Measurements from ENCODE around the gene ZDHHC11B. TPM values are rescaled to one million over a fixed set of nuclear protein-coding genes. Genes with fewer than 3 reads are reported as not detected.
"Not testable (repeated sequence)": the region's sequence is repeated elsewhere in the genome, so short reads cannot be mapped to it uniquely, and the experiment has no call there.

Gene ZDHHC11B
- total and polyA plus RNA-seq, 2 of the 13 experiments (the other 11 are each of a cell fraction or from before 2014, with no cell fraction given) = 0.11 to 0.12 TPM

- FAIRE-seq = not testable (repeated sequence)
Measured at GRCh38 chr5:727087-727486, 57.4 kb downstream of the ZDHHC11B start.

DNA sequence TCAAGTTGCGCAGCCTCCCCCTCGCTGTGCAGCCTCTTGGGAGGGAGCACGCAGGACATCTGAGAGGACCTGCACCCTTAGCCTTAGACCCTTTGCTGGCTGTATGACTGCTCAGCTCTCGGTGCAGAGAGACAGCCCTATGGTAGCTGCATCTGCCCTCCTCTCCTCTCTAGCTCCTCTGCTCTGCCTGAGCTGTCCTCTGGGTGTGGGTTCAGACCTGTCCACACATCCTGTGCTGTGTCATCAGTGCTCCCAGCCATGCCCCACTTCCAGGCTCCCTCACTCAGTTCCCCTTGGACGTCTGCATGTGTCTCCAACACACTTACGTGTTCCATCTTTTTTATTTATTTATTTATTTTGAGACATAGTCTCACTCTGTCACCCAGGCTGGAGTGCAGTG is 60.7 kb downstream of the ZDHHC11B start:
- H3K36me3 ChIP-seq (replicated peaks in 1 of 2; ENCODE audit: control insufficient read depth in 1 of 2, insufficient read depth in 2 of 2, low read length in 2 of 2); H3K4me2 ChIP-seq (ENCODE audit: low read depth, low read length); DNase-seq (ENCODE audit: low spot score); in situ Hi-C loops (cut with HindIII; ENCODE audit: extremely low pct_ligation_motif_present, low pct_unique_long_range_greater_than_20kb); H3K4me1 ChIP-seq (ENCODE audit: insufficient read depth, low read length); H2AFZ ChIP-seq (ENCODE audit: low read length); CTCF ChIA-PET (ENCODE audit: low intra/inter-chr PET ratio, low total read pairs); H3K79me2 ChIP-seq (ENCODE audit: insufficient read depth, low read length); H3K27me3 ChIP-seq (ENCODE audit: control insufficient read depth in 1 of 2, insufficient read depth in 2 of 2, low read length in 2 of 2); H3K4me3 ChIP-seq (replicated peaks in 1 of 3; ENCODE audit: insufficient read depth in 1 of 3, low read depth in 2 of 3, low read length in 3 of 3); FAIRE-seq; POLR2A ChIA-PET; BruUV-seq (replicated peaks); intact Hi-C loops (cut with micrococcal nuclease; ENCODE audit: unreplicated experiment); H3K9ac ChIP-seq (ENCODE audit: insufficient read depth, low read depth, low read length); H3K9me3 ChIP-seq (ENCODE audit: low read length); H4K20me1 ChIP-seq (ENCODE audit: insufficient read depth, low read length); H3K27ac ChIP-seq (ENCODE audit: extremely low read length, insufficient read depth, low read length): not testable (repeated sequence)
- peak; percentile 45; the same call in 2 of the 3 replicates for ATAC-seq
- 44% methylated on average over 2 of the region's 6 CpGs for WGBS (ENCODE audit: low lambda C conversion rate)

More at GRCh38 chr5:727087-727486, 57.4 kb downstream of the ZDHHC11B start:
- H3K4me1 ChIP-seq (ENCODE audit: insufficient read depth, low read length); H3K27ac ChIP-seq (ENCODE audit: extremely low read length, insufficient read depth, low read length); intact Hi-C loops (cut with micrococcal nuclease; ENCODE audit: unreplicated experiment); H3K36me3 ChIP-seq (replicated peaks in 1 of 2; ENCODE audit: control insufficient read depth in 1 of 2, insufficient read depth in 2 of 2, low read length in 2 of 2); H3K9ac ChIP-seq (ENCODE audit: insufficient read depth, low read depth, low read length); H3K79me2 ChIP-seq (ENCODE audit: insufficient read depth, low read length); BruUV-seq (replicated peaks); CTCF ChIA-PET (ENCODE audit: low intra/inter-chr PET ratio, low total read pairs); H3K4me2 ChIP-seq (ENCODE audit: low read depth, low read length); H2AFZ ChIP-seq (ENCODE audit: low read length); H3K4me3 ChIP-seq (replicated peaks in 1 of 3; ENCODE audit: insufficient read depth in 1 of 3, low read depth in 2 of 3, low read length in 3 of 3); in situ Hi-C loops (cut with HindIII; ENCODE audit: extremely low pct_ligation_motif_present, low pct_unique_long_range_greater_than_20kb); H4K20me1 ChIP-seq (ENCODE audit: insufficient read depth, low read length); H3K27me3 ChIP-seq (ENCODE audit: control insufficient read depth in 1 of 2, insufficient read depth in 2 of 2, low read length in 2 of 2); POLR2A ChIA-PET; H3K9me3 ChIP-seq (ENCODE audit: low read length): not testable (repeated sequence)
- DNase-seq (ENCODE audit: low spot score) (peak; percentile 38), ATAC-seq (peak; percentile 91)
- WGBS (ENCODE audit: low lambda C conversion rate) = 9% methylated on average over 4 of the region's 9 CpGs
- peak; percentile 42 for TF ChIP-seq STAG1 (CRISPR knock-in tag; IDR thresholded peaks at IDR 0.05)
- peak; percentile 36; the same call in 1 of the 2 replicates for TF ChIP-seq GABPB1 (CRISPR knock-in tag; IDR thresholded peaks at IDR 0.05)
- TF ChIP-seq GABPA (IDR thresholded peaks at IDR 0.05; ENCODE audit: low read depth, low read length) = peak; percentile 36
- peak; percentile 46 for TF ChIP-seq GABPA (CRISPR knock-in tag; IDR thresholded peaks at IDR 0.05; ENCODE audit: low read depth)
- TF ChIP-seq CTCF (CRISPR knock-in tag; IDR thresholded peaks at IDR 0.05) = peak; percentile 25; the same call in 1 of the 2 replicates
- TF ChIP-seq SMC3 (IDR thresholded peaks at IDR 0.05; ENCODE audit: low read length) = peak; percentile 22; the same call in 1 of the 2 replicates

DNA sequence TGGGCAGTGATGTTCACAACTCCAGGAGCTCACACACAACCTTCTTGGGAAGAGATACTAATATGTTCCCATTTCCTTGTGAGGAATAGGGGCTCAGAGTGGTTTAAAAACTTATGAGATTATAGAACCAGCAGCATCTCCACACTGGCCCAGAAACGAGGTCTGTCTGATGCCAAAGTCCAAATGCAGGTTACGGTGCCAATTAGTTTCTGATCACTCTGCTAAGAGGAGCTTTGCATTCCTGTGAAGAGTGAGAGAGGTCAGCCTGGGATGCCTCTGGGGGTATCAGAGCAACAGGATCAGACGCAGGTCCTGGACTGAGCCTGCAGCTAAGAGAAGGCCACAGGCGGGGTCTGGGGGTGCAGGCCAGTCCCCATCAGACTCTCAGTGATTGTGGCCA is 61.2 kb downstream of the ZDHHC11B start:
- CTCF ChIA-PET (ENCODE audit: low intra/inter-chr PET ratio, low total read pairs); H3K9me3 ChIP-seq (ENCODE audit: low read length); H3K9ac ChIP-seq (ENCODE audit: insufficient read depth, low read depth, low read length); H3K4me1 ChIP-seq (ENCODE audit: insufficient read depth, low read length); POLR2A ChIA-PET; H2AFZ ChIP-seq (ENCODE audit: low read length); H3K4me2 ChIP-seq (ENCODE audit: low read depth, low read length); H4K20me1 ChIP-seq (ENCODE audit: insufficient read depth, low read length); ATAC-seq; H3K36me3 ChIP-seq (replicated peaks in 1 of 2; ENCODE audit: control insufficient read depth in 1 of 2, insufficient read depth in 2 of 2, low read length in 2 of 2); DNase-seq (ENCODE audit: low spot score); H3K4me3 ChIP-seq (replicated peaks in 1 of 3; ENCODE audit: insufficient read depth in 1 of 3, low read depth in 2 of 3, low read length in 3 of 3); H3K79me2 ChIP-seq (ENCODE audit: insufficient read depth, low read length); in situ Hi-C loops (cut with HindIII; ENCODE audit: extremely low pct_ligation_motif_present, low pct_unique_long_range_greater_than_20kb); H3K27ac ChIP-seq (ENCODE audit: extremely low read length, insufficient read depth, low read length); BruUV-seq (replicated peaks); FAIRE-seq; intact Hi-C loops (cut with micrococcal nuclease; ENCODE audit: unreplicated experiment); H3K27me3 ChIP-seq (ENCODE audit: control insufficient read depth in 1 of 2, insufficient read depth in 2 of 2, low read length in 2 of 2): not testable (repeated sequence)
- 13% methylated on average over 2 of the region's 4 CpGs for WGBS (ENCODE audit: low lambda C conversion rate)
